ENCODE measurements around the gene PNLIPRP3. TPM values are rescaled to one million over a fixed set of nuclear protein-coding genes. Genes with fewer than 3 reads are reported as not detected.

Gene PNLIPRP3
- total and polyA plus RNA-seq, 2 donors (not counting 1 experiment from before 2014, with no cell fraction given), result not detected

DNA sequence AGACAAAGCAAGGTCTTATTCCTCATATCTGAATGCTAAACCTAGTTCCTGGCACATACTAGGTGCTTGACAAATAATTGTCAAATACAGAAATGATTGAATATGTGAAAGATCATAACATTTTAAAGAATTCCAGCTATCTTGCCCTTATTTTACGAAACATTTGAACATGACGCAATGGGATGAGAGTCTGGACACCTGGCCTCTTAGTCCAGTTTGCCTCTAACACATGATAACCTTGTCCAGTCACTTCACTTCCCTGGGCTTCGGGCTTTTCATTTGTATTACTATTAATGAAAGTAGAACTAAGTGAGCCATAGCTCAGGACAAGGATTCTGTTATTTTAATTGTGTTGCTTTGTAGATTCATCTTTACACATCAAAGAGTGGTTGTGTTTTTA, 32.6 kb downstream of the PNLIPRP3 start:
- Histone ChIP-seq H3K27ac (ENCODE audit: low read length in 2 of 2) (no peak overlapping the region), H4K20me1 (ENCODE audit: control insufficient read depth, insufficient read depth, low read length, poor library complexity, severe bottlenecking) (no peaks in the 10 kb centered on the region), H3K4me2 (replicated peaks; ENCODE audit: low read depth, low read length, poor library complexity, severe bottlenecking) (no peak overlapping the region), H3K4me1 (ENCODE audit: control insufficient read depth in 2 of 2, insufficient read depth in 2 of 2, low read length in 2 of 2) (no peaks in the 10 kb centered on the region), H3K4me3 (ENCODE audit: control extremely low read depth in 1 of 5, extremely low read depth in 1 of 5, insufficient read depth in 1 of 5, low read depth in 2 of 5, low read length in 4 of 5) (no peak overlapping the region), H3K36me3 (replicated peaks in 1 of 2; ENCODE audit: control extremely low read depth in 1 of 2, control insufficient read depth in 1 of 2, extremely low read depth in 1 of 2, insufficient read depth in 2 of 2, low read length in 1 of 2) (no peaks in the 10 kb centered on the region), H2AFZ (ENCODE audit: insufficient read depth, low read depth, low read length, poor library complexity, severe bottlenecking) (no peak overlapping the region), H3K27me3 (replicated peaks in 1 of 4; ENCODE audit: control extremely low read depth in 1 of 4, control insufficient read depth in 3 of 4, insufficient read depth in 4 of 4, low read length in 3 of 4) (no peaks in the 10 kb centered on the region), H3K9me3 (ENCODE audit: control extremely low read depth in 1 of 3, control insufficient read depth in 2 of 3, insufficient read depth in 1 of 3, low read length in 2 of 3) (no peaks in the 10 kb centered on the region), H3K9ac (ENCODE audit: low read length) (no peak overlapping the region), H3K79me2 (ENCODE audit: control insufficient read depth, insufficient read depth, low read length) (no peaks in the 10 kb centered on the region)
- H3K4me3 Mint-ChIP-seq, result no peak overlapping the region
- no peak overlapping the region for H3K27ac Mint-ChIP-seq
- ChIA-PET POLR2A (no interaction called here), CTCF (no interaction called here)
- WGBS (ENCODE audit: insufficient coverage), result 100% methylated on average over 2 of the region's 3 CpGs
- DNase-seq (no peak), ATAC-seq (ENCODE audit: low read depth) (no peak)
- no peak for TF ChIP-seq EZH2 (IDR thresholded peaks at IDR 0.05; ENCODE audit: borderline replicate concordance, insufficient read depth, low read depth, low read length, poor library complexity, severe bottlenecking)
- no peaks in the 10 kb centered on the region for H3K4me1 Mint-ChIP-seq
- intact Hi-C loops (cut with micrococcal nuclease), result no loop called here
- H3K9me3 Mint-ChIP-seq (ENCODE audit: insufficient read depth), result no peaks in the 10 kb centered on the region
- H3K27me3 Mint-ChIP-seq, result peaks cover 8% of the 10 kb centered on the region

DNA sequence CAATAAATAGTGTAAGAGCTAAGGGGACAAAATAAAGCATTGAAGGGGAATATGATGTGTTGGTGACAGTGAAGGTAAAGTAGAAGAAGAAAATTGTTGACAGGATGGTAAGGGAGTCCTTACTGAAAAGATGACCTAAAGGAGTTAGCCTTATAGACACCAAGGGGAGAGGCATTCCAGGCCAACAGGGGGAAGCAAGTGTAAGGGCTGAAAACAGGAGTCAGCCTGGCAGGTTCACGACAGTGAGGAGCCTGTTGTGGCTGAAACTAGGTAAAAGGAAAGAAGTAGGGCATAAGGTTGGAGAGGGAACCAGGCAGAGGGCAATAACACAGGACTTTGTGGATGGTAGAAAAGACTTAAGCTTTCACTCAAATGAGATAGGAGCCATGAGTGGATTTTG, 34.0 kb downstream of the PNLIPRP3 start:
- H3K4me2 ChIP-seq (replicated peaks; ENCODE audit: low read depth, low read length, poor library complexity, severe bottlenecking), result no peak overlapping the region
- Mint-ChIP-seq H3K27ac (no peak overlapping the region), H3K4me1 (no peaks in the 10 kb centered on the region), H3K9me3 (ENCODE audit: insufficient read depth) (no peaks in the 10 kb centered on the region), H3K27me3 (peaks cover 8% of the 10 kb centered on the region), H3K4me3 (no peak overlapping the region)
- H3K36me3 ChIP-seq (replicated peaks in 1 of 2; ENCODE audit: control extremely low read depth in 1 of 2, control insufficient read depth in 1 of 2, extremely low read depth in 1 of 2, insufficient read depth in 2 of 2, low read length in 1 of 2), result no peaks in the 10 kb centered on the region
- ATAC-seq (ENCODE audit: low read depth) (no peak), DNase-seq (no peak)
- TF ChIP-seq, protein P1, sequence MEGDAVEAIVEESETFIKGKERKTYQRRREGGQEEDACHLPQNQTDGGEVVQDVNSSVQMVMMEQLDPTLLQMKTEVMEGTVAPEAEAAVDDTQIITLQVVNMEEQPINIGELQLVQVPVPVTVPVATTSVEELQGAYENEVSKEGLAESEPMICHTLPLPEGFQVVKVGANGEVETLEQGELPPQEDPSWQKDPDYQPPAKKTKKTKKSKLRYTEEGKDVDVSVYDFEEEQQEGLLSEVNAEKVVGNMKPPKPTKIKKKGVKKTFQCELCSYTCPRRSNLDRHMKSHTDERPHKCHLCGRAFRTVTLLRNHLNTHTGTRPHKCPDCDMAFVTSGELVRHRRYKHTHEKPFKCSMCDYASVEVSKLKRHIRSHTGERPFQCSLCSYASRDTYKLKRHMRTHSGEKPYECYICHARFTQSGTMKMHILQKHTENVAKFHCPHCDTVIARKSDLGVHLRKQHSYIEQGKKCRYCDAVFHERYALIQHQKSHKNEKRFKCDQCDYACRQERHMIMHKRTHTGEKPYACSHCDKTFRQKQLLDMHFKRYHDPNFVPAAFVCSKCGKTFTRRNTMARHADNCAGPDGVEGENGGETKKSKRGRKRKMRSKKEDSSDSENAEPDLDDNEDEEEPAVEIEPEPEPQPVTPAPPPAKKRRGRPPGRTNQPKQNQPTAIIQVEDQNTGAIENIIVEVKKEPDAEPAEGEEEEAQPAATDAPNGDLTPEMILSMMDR (IDR thresholded peaks at IDR 0.05), result no peak
- no peak for TF ChIP-seq EZH2 (IDR thresholded peaks at IDR 0.05; ENCODE audit: borderline replicate concordance, insufficient read depth, low read depth, low read length, poor library complexity, severe bottlenecking)
- H2AFZ ChIP-seq (ENCODE audit: insufficient read depth, low read depth, low read length, poor library complexity, severe bottlenecking), result no peak overlapping the region
- POLR2A ChIA-PET, result no interaction called here
- WGBS (ENCODE audit: insufficient coverage), result 67% methylated on average over 1 of the region's 1 CpG
- H3K9ac ChIP-seq (ENCODE audit: low read length), result no peak overlapping the region
- intact Hi-C loops (cut with micrococcal nuclease), result no loop called here
- no peaks in the 10 kb centered on the region for H4K20me1 ChIP-seq (ENCODE audit: control insufficient read depth, insufficient read depth, low read length, poor library complexity, severe bottlenecking)
- H3K4me1 ChIP-seq (ENCODE audit: control insufficient read depth in 2 of 2, insufficient read depth in 2 of 2, low read length in 2 of 2), result no peaks in the 10 kb centered on the region
- CTCF ChIA-PET, result no interaction called here
- H3K27me3 ChIP-seq (replicated peaks in 1 of 4; ENCODE audit: control extremely low read depth in 1 of 4, control insufficient read depth in 3 of 4, insufficient read depth in 4 of 4, low read length in 3 of 4), result no peaks in the 10 kb centered on the region
- no peak overlapping the region for H3K4me3 ChIP-seq (ENCODE audit: control extremely low read depth in 1 of 5, extremely low read depth in 1 of 5, insufficient read depth in 1 of 5, low read depth in 2 of 5, low read length in 4 of 5)
- no peaks in the 10 kb centered on the region for H3K9me3 ChIP-seq (ENCODE audit: control extremely low read depth in 1 of 3, control insufficient read depth in 2 of 3, insufficient read depth in 1 of 3, low read length in 2 of 3)
- no peak overlapping the region for H3K27ac ChIP-seq (ENCODE audit: low read length in 2 of 2)
- H3K79me2 ChIP-seq (ENCODE audit: control insufficient read depth, insufficient read depth, low read length), result no peaks in the 10 kb centered on the region
